Glomerular endothelial cell (primary cell): ENCODE measurements around the gene PPM1L. TPM values are rescaled to one million over a fixed set of nuclear protein-coding genes. Genes with fewer than 3 reads are reported as not detected.
"Not testable (repeated sequence)": the region's sequence is repeated elsewhere in the genome, so short reads cannot be mapped to it uniquely, and the experiment has no call there.

Experiments
- DNase-seq: peaks from one replicate; pipeline ENCODE4 v3.0.0-alpha.2; 2011; ENCODE audit warnings: low read depth, low spot score; ENCODE audit errors: extremely low read depth
- total RNA-seq: library from RNA; depleted of rRNA; stranded (reverse); fragments of >200 nt; gene quantifications from 2 replicates; pipeline ENCODE4 v1.2.3, GENCODE V29; 2015

Gene PPM1L
- total RNA-seq, result 1.9 and 3.2 TPM in 2 replicates

- DNase-seq, result no peak
Measured at GRCh38 chr3:160755776-160756304, at the start of gene PPM1L. PPM1L (plus strand) TSS chr3:160756231.

- DNase-seq, result no peak
Measured at GRCh38 chr3:160707187-160707794, 48.7 kb upstream of the PPM1L start.

DNA sequence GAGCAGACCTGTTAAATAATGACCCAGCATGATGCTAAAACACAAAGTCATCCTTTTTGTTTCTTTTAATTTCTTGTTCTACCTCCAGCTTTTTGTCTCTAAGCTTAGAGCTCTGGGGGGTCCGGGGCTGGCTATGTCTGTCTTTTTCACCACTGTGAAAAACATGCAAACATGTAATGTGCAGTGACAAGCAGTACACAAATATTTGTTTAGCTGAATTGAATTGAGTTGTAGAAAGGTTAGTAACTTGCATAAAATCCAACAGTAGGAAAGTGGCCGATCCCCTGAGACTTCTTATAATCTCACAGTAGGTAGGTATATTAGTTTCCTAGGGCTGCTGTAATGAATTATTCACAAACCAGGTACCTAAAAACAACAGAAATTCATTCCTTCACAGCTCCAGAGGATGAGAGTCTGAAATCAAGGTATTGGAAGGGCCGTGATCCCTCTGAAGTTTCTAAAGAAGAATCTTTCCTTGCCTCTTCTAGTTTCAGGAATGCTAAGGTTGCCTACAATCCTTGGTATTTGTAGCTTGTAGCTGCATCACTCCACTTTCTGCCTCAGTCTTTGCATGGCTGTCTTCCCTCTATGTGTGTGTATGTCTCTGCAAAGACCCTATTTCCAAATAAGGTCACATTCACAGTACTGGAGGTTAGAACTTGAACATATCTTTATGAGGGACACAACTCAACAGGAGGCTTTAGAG is 46.4 kb upstream of the PPM1L start:
- no peak for DNase-seq

GRCh38 chr3:160713144-160713543 is 42.9 kb upstream of the PPM1L start:
- not testable (repeated sequence) for DNase-seq

GRCh38 chr3:160719710-160720109 is 36.3 kb upstream of the PPM1L start:
- DNase-seq, result no peak

- DNase-seq, result no peak
Measured at GRCh38 chr3:160720123-160720746, 35.8 kb upstream of the PPM1L start.

- DNase-seq, result no peak
Measured at GRCh38 chr3:160722331-160722730, 33.7 kb upstream of the PPM1L start.

DNA sequence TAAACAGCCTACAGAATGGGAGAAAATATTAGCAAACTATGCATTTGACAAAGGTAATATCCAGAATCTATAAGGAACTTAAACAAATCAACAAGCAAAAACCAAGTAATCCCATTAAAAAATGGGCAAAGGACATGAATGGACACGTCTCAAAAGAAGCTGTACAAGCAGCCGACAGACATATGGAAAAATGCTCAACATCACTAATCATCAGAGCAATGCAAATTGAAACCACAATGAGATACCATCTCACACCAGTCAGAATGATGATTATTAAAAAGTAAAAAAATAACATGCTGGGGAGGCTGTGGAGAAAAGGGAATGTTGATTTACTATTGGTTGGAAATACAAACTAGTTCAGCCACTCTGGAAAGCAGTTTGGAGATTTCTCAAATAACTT is 30.7 kb upstream of the PPM1L start:
- DNase-seq, result no peak

- DNase-seq, result no peak
Measured at GRCh38 chr3:160735826-160736225, 20.2 kb upstream of the PPM1L start.

DNA sequence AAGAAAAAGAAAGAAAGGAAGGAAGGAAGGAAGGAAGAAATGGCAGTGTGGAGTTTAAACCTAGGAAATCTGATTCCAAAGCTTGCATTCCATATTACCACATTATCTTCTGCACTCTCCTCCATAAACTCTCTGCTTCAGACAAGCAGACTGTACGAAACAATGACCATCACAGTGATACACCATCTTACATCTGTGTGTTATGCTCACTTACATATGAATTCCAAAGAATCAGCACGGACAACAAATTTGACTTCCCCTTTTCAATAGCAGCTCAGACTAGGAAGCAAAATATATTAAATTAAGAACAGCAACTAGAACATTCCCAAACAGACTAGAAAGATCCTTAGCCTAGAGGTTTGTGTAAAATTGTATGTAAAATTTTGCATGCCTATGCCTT is 18.0 kb upstream of the PPM1L start:
- no peak for DNase-seq

- DNase-seq, result no peak
Measured at GRCh38 chr3:160739079-160739478, 17.0 kb upstream of the PPM1L start.

GRCh38 chr3:160746976-160747375 is 9.1 kb upstream of the PPM1L start:
- DNase-seq, result no peak

DNA sequence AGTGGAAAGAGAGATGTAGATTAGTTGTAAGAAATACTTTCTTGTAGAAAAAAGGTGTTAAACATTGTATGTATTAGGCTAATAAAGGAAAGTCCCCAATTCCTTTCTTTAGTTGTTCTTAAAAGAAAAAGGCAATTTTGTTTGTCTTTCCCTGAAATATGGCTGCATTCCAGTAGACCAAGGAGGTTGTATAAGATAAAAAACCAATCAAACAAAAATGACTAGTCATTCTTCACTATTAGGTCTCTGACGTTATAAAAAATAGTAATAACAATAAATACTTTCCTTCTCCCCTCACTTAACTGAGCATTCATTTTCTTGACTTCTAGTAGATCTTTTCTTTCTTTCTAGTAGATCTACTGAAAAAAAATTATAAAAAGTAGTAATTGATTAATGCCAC is 8.6 kb upstream of the PPM1L start:
- no peak for DNase-seq

DNA sequence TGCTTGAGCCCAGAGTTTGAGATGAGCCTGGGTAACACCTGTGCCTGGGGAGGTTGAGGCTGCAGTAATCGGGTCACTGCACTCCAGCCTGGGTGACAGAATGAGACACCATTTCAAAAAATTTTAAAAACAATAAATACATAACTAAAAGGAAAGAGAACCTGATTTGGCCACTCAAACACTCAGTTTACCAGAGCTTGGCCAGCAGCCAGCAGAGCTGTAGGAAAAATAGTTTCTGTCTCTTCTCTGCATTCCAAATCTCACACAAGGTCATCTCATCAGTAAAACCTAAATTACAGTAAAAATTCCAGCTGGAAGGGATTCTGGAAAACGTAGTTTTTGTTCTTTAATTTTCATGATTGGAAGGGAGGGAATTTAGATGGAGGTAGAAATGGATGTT is 7.8 kb upstream of the PPM1L start:
- no peak for DNase-seq

DNA sequence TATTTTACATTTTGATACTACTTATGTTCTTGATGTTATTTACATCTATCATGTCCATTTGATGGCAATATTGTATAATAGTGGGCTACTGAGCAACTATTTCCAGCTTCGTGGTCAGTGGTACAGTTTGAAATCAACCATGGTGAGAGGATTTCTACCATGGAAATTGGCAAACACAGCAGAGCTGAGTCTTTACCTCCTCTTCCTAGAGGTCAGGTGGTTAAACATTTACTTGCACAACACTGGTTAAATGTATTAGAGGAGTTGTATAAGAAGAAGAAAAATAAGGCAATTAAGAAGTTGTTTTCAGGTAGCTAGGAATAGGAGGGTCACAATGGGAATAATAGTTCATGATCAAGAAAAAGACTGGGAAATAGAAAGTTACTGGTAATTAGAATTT is 7.2 kb upstream of the PPM1L start:
- no peak for DNase-seq

DNA sequence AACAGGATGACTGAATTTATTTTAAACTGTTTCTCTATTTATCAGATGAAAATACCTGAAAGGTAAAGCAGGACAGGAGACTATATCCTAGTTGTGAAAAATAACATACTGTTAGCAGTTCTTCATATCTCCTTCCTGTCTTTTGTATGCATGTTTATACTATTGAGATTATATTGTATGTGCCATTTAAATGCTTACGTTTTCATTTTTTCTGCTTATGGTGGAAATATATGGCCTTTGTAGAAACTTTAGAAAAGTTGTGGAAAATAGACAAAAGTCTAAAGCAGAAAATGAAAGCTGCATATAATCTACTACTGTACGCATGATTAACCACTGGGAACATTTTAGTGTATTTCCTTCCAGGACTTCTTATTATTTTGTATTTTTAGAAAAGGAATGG is 2.1 kb upstream of the PPM1L start:
- no peak for DNase-seq

GRCh38 chr3:160754371-160754854 is 1.6 kb upstream of the PPM1L start:
- peak; percentile 18 for DNase-seq

GRCh38 chr3:160754855-160755747 is 930 bp upstream of the PPM1L start:
- DNase-seq, result peak; percentile 45

- DNase-seq, result no peak
Measured at GRCh38 chr3:160757233-160758106, 1.4 kb downstream of the PPM1L start.
